Ovary (tissue), 3 donors: Measurements from ENCODE around the gene UBE2S.

Experiments
- EP300 ChIP-seq: sonication (generic); formaldehyde crosslinking; IDR thresholded peaks from one replicate; pipeline ENCODE4 v1.6.1; 2017; ENCODE audit warnings: antibody characterized with exemption
- POLR2A ChIP-seq: fragments of 450-650 bp; IDR thresholded peaks from one replicate; pipeline ENCODE4 v1.6.1; 2017; ENCODE audit warnings: antibody characterized with exemption, mild to moderate bottlenecking, moderate library complexity
- TF ChIP-seq, protein P1 (sequence below), 3 donors: fragments of 450-650 bp in 2 of 3; fragments of 200-600 bp in 1 of 3; IDR thresholded peaks; one replicate each; pipeline versions ENCODE4 v1.5.1 to v1.8.0; 2016 to 2022; ENCODE audit warnings: antibody characterized with exemption in 3 of 3, mild to moderate bottlenecking in 1 of 3
- donor health status: DM: no; HTN: no; CAD: no.

DNA sequence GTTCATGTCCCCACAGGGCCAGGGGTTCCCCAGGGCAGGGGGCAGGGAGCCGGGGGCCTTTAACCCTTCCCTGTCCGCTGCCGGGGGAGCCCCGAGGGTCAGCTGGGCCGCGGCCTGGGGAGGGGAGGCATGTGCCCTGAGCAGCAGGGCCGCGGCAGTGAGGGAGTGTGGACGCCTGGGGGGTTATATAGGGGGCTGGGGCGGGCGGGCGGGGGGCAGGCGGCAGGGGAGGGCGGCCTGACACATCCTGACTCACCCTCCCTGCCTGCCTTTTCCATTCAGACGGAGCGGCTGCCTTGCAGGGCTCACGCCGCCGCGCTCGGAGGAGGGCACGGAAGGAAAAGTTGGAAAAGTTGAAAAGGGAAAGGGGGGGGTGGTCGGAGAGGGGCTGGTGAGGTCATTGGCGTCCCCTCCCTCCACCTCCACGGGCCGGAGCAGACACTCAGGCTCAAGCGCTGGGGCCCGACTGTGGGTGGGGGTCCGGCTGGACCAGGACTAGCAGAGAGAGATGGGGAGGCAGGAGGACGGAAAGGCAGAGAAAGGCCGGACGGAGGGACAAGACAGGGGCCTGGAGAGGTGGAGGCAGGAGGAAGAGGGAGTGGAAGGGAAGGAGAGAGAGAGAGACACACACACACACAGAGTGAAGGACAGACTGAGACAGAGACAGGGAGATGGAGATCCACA, 37.1 kb downstream of the UBE2S start, which contains the start of gene IL11:
- TF ChIP-seq, protein P1, sequence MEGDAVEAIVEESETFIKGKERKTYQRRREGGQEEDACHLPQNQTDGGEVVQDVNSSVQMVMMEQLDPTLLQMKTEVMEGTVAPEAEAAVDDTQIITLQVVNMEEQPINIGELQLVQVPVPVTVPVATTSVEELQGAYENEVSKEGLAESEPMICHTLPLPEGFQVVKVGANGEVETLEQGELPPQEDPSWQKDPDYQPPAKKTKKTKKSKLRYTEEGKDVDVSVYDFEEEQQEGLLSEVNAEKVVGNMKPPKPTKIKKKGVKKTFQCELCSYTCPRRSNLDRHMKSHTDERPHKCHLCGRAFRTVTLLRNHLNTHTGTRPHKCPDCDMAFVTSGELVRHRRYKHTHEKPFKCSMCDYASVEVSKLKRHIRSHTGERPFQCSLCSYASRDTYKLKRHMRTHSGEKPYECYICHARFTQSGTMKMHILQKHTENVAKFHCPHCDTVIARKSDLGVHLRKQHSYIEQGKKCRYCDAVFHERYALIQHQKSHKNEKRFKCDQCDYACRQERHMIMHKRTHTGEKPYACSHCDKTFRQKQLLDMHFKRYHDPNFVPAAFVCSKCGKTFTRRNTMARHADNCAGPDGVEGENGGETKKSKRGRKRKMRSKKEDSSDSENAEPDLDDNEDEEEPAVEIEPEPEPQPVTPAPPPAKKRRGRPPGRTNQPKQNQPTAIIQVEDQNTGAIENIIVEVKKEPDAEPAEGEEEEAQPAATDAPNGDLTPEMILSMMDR (IDR thresholded peaks at IDR 0.05) = no peak
- TF ChIP-seq POLR2A (no peak), EP300 (no peak)
